D721Med (cell line): ENCODE results near the gene SIX2.
"Not testable (repeated sequence)": the region's sequence is repeated elsewhere in the genome, so short reads cannot be mapped to it uniquely, and the experiment has no call there.

Source experiments
- DNase-seq: peaks from one replicate; pipeline ENCODE4 v3.0.0; 2011; ENCODE audit warnings: low spot score; ENCODE audit not compliant: insufficient read length
- FAIRE-seq: peaks from 2 replicates; lab custom pipeline; 2011; peaks lifted over from hg19 to GRCh38; lab: Jason Lieb, UNC
- TF ChIP-seq, protein P1 (sequence below): IDR thresholded peaks from 2 replicates; pipeline ENCODE4 v1.5.1; 2012; ENCODE audit warnings: mild to moderate bottlenecking, control low read depth; ENCODE audit not compliant: insufficient read depth; ENCODE audit errors: missing control alignments

The SIX2 gene

GRCh38 chr2:45046786-45047185 is 37.5 kb upstream of the SIX2 start:
- TF ChIP-seq, protein P1, sequence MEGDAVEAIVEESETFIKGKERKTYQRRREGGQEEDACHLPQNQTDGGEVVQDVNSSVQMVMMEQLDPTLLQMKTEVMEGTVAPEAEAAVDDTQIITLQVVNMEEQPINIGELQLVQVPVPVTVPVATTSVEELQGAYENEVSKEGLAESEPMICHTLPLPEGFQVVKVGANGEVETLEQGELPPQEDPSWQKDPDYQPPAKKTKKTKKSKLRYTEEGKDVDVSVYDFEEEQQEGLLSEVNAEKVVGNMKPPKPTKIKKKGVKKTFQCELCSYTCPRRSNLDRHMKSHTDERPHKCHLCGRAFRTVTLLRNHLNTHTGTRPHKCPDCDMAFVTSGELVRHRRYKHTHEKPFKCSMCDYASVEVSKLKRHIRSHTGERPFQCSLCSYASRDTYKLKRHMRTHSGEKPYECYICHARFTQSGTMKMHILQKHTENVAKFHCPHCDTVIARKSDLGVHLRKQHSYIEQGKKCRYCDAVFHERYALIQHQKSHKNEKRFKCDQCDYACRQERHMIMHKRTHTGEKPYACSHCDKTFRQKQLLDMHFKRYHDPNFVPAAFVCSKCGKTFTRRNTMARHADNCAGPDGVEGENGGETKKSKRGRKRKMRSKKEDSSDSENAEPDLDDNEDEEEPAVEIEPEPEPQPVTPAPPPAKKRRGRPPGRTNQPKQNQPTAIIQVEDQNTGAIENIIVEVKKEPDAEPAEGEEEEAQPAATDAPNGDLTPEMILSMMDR = no peak
- no peak for DNase-seq
- FAIRE-seq = no peak

GRCh38 chr2:45045706-45046105 is 36.5 kb upstream of the SIX2 start:
- DNase-seq (no peak), FAIRE-seq (no peak)

DNA sequence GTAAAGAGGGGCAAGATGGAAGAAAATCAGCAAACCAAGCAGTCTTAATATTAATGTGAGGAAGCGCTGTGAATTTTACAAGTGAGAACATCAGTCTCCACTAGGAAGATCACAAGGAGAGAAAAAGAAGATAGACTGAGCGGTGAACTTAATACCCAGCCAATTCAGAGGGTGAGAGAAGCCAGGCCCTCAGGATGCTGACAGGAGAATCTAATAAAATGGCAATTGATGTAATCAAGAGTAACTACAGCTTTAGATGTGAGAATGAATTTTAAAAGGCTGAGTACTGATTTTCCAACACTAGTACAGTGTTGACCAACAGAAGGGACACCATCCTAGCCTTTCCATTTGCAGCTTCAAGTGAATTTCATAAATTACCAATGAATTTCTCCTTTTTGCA is 35.7 kb upstream of the SIX2 start:
- FAIRE-seq = no peak
- DNase-seq = no peak

More at GRCh38 chr2:45045706-45046105, 36.5 kb upstream of the SIX2 start:
- TF ChIP-seq, protein P1 = no peak

DNA sequence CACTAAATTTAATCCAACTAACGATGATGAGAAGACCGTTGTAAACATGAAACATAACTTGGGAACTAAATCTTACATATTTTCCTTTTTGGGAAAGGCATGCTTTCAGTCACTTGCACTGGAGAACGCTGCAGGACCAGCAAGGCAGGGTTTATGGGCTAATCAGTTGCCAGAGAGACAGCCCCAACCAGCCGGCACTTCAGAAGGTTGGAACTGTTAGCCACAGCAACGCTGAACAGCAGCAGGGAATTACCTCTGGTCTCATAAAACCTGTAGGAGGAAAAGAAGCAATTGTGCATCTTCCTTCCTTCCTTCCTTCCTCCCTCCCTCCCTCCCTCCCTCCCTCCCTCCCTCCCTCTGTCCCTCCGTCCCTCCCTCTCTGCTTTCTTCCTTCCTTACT is 33.9 kb upstream of the SIX2 start:
- TF ChIP-seq, protein P1 = no peak
- FAIRE-seq (no peak), DNase-seq (no peak)

More for the DNA sequence above, 35.7 kb upstream of the SIX2 start:
- TF ChIP-seq, protein P1 = no peak

DNA sequence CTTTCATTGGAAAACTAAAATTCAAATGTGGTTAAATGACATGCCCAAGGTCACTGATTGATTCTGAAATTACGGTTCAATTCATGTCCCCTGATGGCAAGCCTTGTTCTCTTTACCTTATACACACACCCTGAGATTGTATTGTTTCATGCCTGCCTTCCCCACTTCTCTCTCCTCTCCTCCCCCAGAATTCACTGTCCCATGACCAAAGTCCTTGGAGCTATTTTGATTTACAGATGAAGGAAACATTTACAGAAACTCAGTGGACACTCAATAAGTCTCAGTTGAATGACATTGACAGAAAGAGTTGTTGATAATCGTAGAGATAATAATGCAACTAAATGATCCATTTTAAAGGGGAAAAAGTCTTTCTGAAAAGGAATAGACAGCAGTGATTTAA is 33.1 kb upstream of the SIX2 start:
- TF ChIP-seq, protein P1 = no peak
- no peak for FAIRE-seq

DNA sequence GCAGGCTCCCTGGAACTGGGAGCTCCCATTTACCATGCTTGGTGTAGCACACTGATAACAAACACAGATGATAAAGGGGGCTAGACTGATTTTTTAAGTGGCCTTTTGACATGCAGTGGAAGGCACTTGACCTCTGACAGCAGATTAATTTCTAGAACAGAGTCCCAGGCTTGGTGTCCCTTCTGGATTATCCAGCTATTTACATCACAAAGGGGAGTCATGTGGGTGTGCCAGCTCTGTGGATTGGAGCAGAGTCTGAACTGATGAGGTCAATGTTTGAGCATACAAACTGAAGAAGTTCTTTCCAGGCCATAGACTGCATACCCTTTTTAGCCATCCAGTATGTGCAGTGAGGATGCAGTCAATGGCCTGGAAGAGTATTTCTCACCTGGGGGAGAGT is 31.5 kb upstream of the SIX2 start:
- FAIRE-seq = no peak
- no peak for DNase-seq

More for the DNA sequence above, 33.1 kb upstream of the SIX2 start:
- no peak for DNase-seq

GRCh38 chr2:45039804-45040203 is 30.6 kb upstream of the SIX2 start:
- not testable (repeated sequence) for DNase-seq, FAIRE-seq

More for the DNA sequence above, 31.5 kb upstream of the SIX2 start:
- TF ChIP-seq, protein P1 = no peak

GRCh38 chr2:45038861-45039260 is 29.6 kb upstream of the SIX2 start:
- not testable (repeated sequence) for DNase-seq, FAIRE-seq
